ENCODE data around the gene FAM120B.

GRCh38 chr6:170311696-170312095, 5.1 kb downstream of the FAM120B start:
- TF ChIP-seq NFYB (CRISPR knock-in tag; conservative IDR thresholded peaks at IDR 0.05; ENCODE audit: low read depth) (no peak), ETV6 (CRISPR knock-in tag; IDR thresholded peaks at IDR 0.05) (no peak)
- TF ChIP-seq, protein P1, sequence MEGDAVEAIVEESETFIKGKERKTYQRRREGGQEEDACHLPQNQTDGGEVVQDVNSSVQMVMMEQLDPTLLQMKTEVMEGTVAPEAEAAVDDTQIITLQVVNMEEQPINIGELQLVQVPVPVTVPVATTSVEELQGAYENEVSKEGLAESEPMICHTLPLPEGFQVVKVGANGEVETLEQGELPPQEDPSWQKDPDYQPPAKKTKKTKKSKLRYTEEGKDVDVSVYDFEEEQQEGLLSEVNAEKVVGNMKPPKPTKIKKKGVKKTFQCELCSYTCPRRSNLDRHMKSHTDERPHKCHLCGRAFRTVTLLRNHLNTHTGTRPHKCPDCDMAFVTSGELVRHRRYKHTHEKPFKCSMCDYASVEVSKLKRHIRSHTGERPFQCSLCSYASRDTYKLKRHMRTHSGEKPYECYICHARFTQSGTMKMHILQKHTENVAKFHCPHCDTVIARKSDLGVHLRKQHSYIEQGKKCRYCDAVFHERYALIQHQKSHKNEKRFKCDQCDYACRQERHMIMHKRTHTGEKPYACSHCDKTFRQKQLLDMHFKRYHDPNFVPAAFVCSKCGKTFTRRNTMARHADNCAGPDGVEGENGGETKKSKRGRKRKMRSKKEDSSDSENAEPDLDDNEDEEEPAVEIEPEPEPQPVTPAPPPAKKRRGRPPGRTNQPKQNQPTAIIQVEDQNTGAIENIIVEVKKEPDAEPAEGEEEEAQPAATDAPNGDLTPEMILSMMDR (IDR thresholded peaks at IDR 0.05) = no peak

All from WTC11 (cell line).